Left lung (tissue), 10 donors: Measurements from ENCODE around the gene MT1E. TPM values are rescaled to one million over a fixed set of nuclear protein-coding genes. Genes with fewer than 3 reads are reported as not detected.
"Not testable (repeated sequence)": the region's sequence is repeated elsewhere in the genome, so short reads cannot be mapped to it uniquely, and the experiment has no call there.

Source experiments
- ATAC-seq: fragments of 200-7000 bp; cut with Tn5 transposase; one replicate; pipeline ENCODE4 v1.9.1; 2020; ENCODE audit warnings: moderate library complexity
- DNase-seq, 4 donors: peaks; one replicate each; pipeline ENCODE4 v3.0.0-alpha.2; 2013 to 2020
- H3K27ac ChIP-seq, 2 donors: fragments of 200-600 bp; sonication (generic) in 1 of 2; one replicate each; pipeline versions ENCODE4 v1.5.0 to v1.8.0; 2020 to 2021
- H3K27me3 ChIP-seq, 2 donors: fragments of 200-600 bp; sonication (generic) in 1 of 2; one replicate each; pipeline versions ENCODE4 v1.5.0 to v1.8.0; 2020 to 2021
- H3K36me3 ChIP-seq, 2 donors: fragments of 200-600 bp; sonication (generic) in 1 of 2; one replicate each; pipeline versions ENCODE4 v1.5.0 to v1.8.0; 2020 to 2021
- H3K4me1 ChIP-seq, 2 donors: fragments of 200-600 bp; one replicate each; pipeline ENCODE4 v1.8.0; 2021
- H3K4me3 ChIP-seq, 2 donors: fragments of 200-600 bp; sonication (generic) in 1 of 2; one replicate each; pipeline versions ENCODE4 v1.5.0 to v1.8.0; 2020 to 2021; ENCODE audit warnings: mild to moderate bottlenecking in 1 of 2
- H3K9me3 ChIP-seq, 2 donors: fragments of 200-600 bp; sonication (generic) in 1 of 2; one replicate each; pipeline versions ENCODE4 v1.5.0 to v1.8.0; 2020 to 2021
- CTCF ChIP-seq, 2 donors: fragments of 200-600 bp; sonication (generic) in 1 of 2; IDR thresholded peaks; one replicate each; pipeline versions ENCODE4 v1.5.0 to v1.8.0; 2021; ENCODE audit warnings: antibody characterized with exemption in 2 of 2
- intact Hi-C, 2 donors: fragments of 100-400 bp; cut with DNase I; formaldehyde crosslinking; loops; one replicate each; pipeline versions ENCODE4 v1.11.2 to v1.14.2; 2022
- polyA plus RNA-seq, 6 donors: library from polyadenylated mRNA; unstranded; fragments of 120-200 nt; gene quantifications; one replicate each; pipeline ENCODE4 v1.2.1, GENCODE V29; 2013; ENCODE audit not compliant: insufficient read length in 6 of 6
- total RNA-seq, 2 donors: library from RNA; stranded (reverse); fragmentation: NEBNext Ultra II Directional; extraction: Animal tissue kit (Norgen Biotek cat#: 25700); gene quantifications; one replicate each; pipeline ENCODE4 v1.2.1, GENCODE V29; 2021
- donor health status: DM: no; HTN: yes; CAD: no.
- donor health status: DM: no; HTN: no; CAD: no.

MT1E gene
- total and polyA plus RNA-seq, 8 donors = 9.0 to 262 (median 12.7) TPM

GRCh38 chr16:56617212-56618085 lies 8.1 kb upstream of the MT1E start:
- ATAC-seq (peak; percentile 99), DNase-seq (peak; percentile 79 to 93 (median 86))
- TF ChIP-seq CTCF (IDR thresholded peaks at IDR 0.05) = peak in 1 of 2 donors; percentile 24
- H3K4me1 ChIP-seq = peaks cover 0 to 13% of the 10 kb centered on the region in 2 donors
- no peaks in the 10 kb centered on the region for H3K9me3 ChIP-seq
- H3K4me3 ChIP-seq = peak overlapping the region; percentile 39 to 40
- peaks cover 0 to 31% of the 10 kb centered on the region in 2 donors for H3K27me3 ChIP-seq
- H3K36me3 ChIP-seq = no peaks in the 10 kb centered on the region
- intact Hi-C loops = no loop called here
- H3K27ac ChIP-seq = peak overlapping the region; percentile 11 to 71

GRCh38 chr16:56618138-56618537 lies 7.4 kb upstream of the MT1E start:
- intact Hi-C loops = no loop called here
- peaks cover 0 to 13% of the 10 kb centered on the region in 2 donors for H3K4me1 ChIP-seq
- no peaks in the 10 kb centered on the region for H3K9me3 ChIP-seq
- no peak overlapping the region for H3K27ac ChIP-seq
- no peak for TF ChIP-seq CTCF (IDR thresholded peaks at IDR 0.05)
- ATAC-seq = no peak
- no peaks in the 10 kb centered on the region for H3K36me3 ChIP-seq
- H3K27me3 ChIP-seq = peaks cover 0 to 31% of the 10 kb centered on the region in 2 donors
- H3K4me3 ChIP-seq = no peak overlapping the region
- no peak for DNase-seq

GRCh38 chr16:56620339-56620897 lies 5.2 kb upstream of the MT1E start:
- no peak overlapping the region for H3K4me3 ChIP-seq
- no peaks in the 10 kb centered on the region for H3K9me3 ChIP-seq
- DNase-seq = no peak
- H3K27me3 ChIP-seq = peaks cover 0 to 44% of the 10 kb centered on the region in 2 donors
- no peaks in the 10 kb centered on the region for H3K36me3 ChIP-seq
- TF ChIP-seq CTCF (IDR thresholded peaks at IDR 0.05) = no peak
- intact Hi-C loops = no loop called here
- no peak overlapping the region for H3K27ac ChIP-seq
- H3K4me1 ChIP-seq = peaks cover 0 to 21% of the 10 kb centered on the region in 2 donors
- ATAC-seq = no peak

- DNase-seq, H3K27ac ChIP-seq, intact Hi-C loops, H3K4me3 ChIP-seq, ATAC-seq, H3K36me3 ChIP-seq, H3K9me3 ChIP-seq: not testable (repeated sequence)
- H3K4me1 ChIP-seq = peaks cover 5 to 32% of the 10 kb centered on the region in 2 donors
- H3K27me3 ChIP-seq = peaks cover 0 to 54% of the 10 kb centered on the region in 2 donors
Measured at GRCh38 chr16:56621665-56622445, 3.7 kb upstream of the MT1E start.

- H3K27ac ChIP-seq, intact Hi-C loops, DNase-seq, ATAC-seq, H3K4me3 ChIP-seq, H3K9me3 ChIP-seq, H3K36me3 ChIP-seq: not testable (repeated sequence)
- Histone ChIP-seq H3K27me3 (peaks cover 0 to 54% of the 10 kb centered on the region in 2 donors), H3K4me1 (peaks cover 5 to 23% of the 10 kb centered on the region in 2 donors)
Measured at GRCh38 chr16:56623184-56623583, 2.4 kb upstream of the MT1E start.

GRCh38 chr16:56623637-56624036 lies 1.9 kb upstream of the MT1E start:
- Histone ChIP-seq H3K36me3 (no peaks in the 10 kb centered on the region), H3K27me3 (peaks cover 0 to 51% of the 10 kb centered on the region in 2 donors), H3K27ac (no peak overlapping the region), H3K9me3 (no peaks in the 10 kb centered on the region), H3K4me1 (peaks cover 5 to 23% of the 10 kb centered on the region in 2 donors), H3K4me3 (no peak overlapping the region)
- ATAC-seq (no peak), DNase-seq (no peak)
- intact Hi-C loops = no loop called here
- TF ChIP-seq CTCF (IDR thresholded peaks at IDR 0.05) = no peak
